GM18861 (cell line): ENCODE results near the gene FAM219A.

ENCODE experiments used
- ATAC-seq: cut with Tn5 transposase; IDR thresholded peaks from one replicate; pipeline ENCODE4 v1.9.1; 2021; ENCODE audit not compliant: unreplicated experiment

The FAM219A gene

GRCh38 chr9:34458013-34458958 is at the start of gene FAM219A, which contains the start of gene DNAI1:
FAM219A (minus strand) TSS chr9:34458570; CDS start chr9:34458263, 307 bp downstream.
DNAI1 (plus strand) TSS chr9:34458805; CDS start chr9:34459006, 201 bp downstream.
- peak; percentile 97 for ATAC-seq

GRCh38 chr9:34507966-34508365 is 49.6 kb upstream of the FAM219A start:
- ATAC-seq = no peak

GRCh38 chr9:34507556-34507955 is 49.2 kb upstream of the FAM219A start:
- no peak for ATAC-seq

- no peak for ATAC-seq
Observed at GRCh38 chr9:34506623-34507022, 48.3 kb upstream of the FAM219A start.

GRCh38 chr9:34505370-34506120 is 47.2 kb upstream of the FAM219A start:
- ATAC-seq = no peak

- ATAC-seq = no peak
Observed at GRCh38 chr9:34503406-34503805, 45.0 kb upstream of the FAM219A start.

- no peak for ATAC-seq
Observed at GRCh38 chr9:34502891-34503290, 44.5 kb upstream of the FAM219A start.

GRCh38 chr9:34502471-34502870 is 44.1 kb upstream of the FAM219A start:
- no peak for ATAC-seq

- no peak for ATAC-seq
Observed at GRCh38 chr9:34501889-34502425, 43.6 kb upstream of the FAM219A start.

GRCh38 chr9:34501372-34501771 is 43.0 kb upstream of the FAM219A start:
- no peak for ATAC-seq

- no peak for ATAC-seq
Observed at GRCh38 chr9:34500623-34501267, 42.4 kb upstream of the FAM219A start.

GRCh38 chr9:34499076-34499475 is 40.7 kb upstream of the FAM219A start:
- ATAC-seq = no peak

- ATAC-seq = no peak
Observed at GRCh38 chr9:34498553-34498952, 40.2 kb upstream of the FAM219A start.

- no peak for ATAC-seq
Observed at GRCh38 chr9:34496149-34496712, 37.9 kb upstream of the FAM219A start.

- no peak for ATAC-seq
Observed at GRCh38 chr9:34493972-34494535, 35.7 kb upstream of the FAM219A start.

- no peak for ATAC-seq
Observed at GRCh38 chr9:34492051-34492450, 33.7 kb upstream of the FAM219A start.

- no peak for ATAC-seq
Observed at GRCh38 chr9:34491596-34491995, 33.2 kb upstream of the FAM219A start.

GRCh38 chr9:34490760-34491159 is 32.4 kb upstream of the FAM219A start:
- ATAC-seq = no peak

GRCh38 chr9:34490360-34490759 is 32.0 kb upstream of the FAM219A start:
- no peak for ATAC-seq

GRCh38 chr9:34486572-34486971 is 28.2 kb upstream of the FAM219A start:
- no peak for ATAC-seq
